LNCaP clone FGC (cell line): ENCODE data around the gene GPANK1.
A peak's percentile ranks its signal among the peaks of the same experiment; 100 is the strongest.

Experiments used
- DNase-seq: peaks from one replicate; pipeline ENCODE4 v3.0.0-alpha.2; 2011; ENCODE audit warnings: low read depth
- H3K4me3 ChIP-seq: 2 replicates; pipeline ENCODE4 v1.5.1; 2011; ENCODE audit warnings: mild to moderate bottlenecking, low read depth, low read length, control low read depth
- TF ChIP-seq, protein P1 (sequence below): IDR thresholded peaks from 2 replicates; pipeline ENCODE4 v1.5.1; 2012; ENCODE audit warnings: mild to moderate bottlenecking; ENCODE audit not compliant: control insufficient read depth, insufficient read depth; ENCODE audit errors: extremely low read depth

The GPANK1 gene

DNA sequence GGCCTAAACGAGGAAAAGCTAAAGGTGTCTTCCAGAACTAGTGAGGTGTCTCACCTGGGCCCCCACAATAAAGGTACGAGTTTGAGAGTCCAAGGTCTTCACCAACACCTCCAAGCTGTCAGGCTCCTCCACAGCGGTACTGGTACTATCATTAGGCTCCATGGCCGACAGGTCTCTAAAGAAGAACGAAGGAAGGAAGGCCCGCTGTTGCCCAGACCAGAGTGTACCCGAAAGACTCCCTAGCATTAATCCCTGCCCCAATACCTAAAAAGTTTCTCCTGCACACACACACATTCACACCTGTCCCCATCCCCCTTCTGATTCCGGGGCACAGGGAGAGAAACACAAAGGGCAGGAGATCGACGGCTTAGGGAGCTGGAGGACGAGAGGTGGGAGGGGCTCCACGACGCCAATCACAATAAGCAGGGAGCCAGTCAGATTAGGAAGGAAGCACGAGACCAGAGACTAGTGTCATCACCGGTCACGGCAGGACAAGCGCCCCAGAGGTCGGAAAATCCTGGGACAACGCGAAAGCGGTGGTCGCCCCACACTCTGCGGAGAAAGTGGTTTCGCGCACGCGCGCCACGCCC, 13.1 kb downstream of the GPANK1 start:
- H3K4me3 ChIP-seq, result peak overlapping the region; percentile 80
- peak; percentile 77 for DNase-seq
- TF ChIP-seq, protein P1, sequence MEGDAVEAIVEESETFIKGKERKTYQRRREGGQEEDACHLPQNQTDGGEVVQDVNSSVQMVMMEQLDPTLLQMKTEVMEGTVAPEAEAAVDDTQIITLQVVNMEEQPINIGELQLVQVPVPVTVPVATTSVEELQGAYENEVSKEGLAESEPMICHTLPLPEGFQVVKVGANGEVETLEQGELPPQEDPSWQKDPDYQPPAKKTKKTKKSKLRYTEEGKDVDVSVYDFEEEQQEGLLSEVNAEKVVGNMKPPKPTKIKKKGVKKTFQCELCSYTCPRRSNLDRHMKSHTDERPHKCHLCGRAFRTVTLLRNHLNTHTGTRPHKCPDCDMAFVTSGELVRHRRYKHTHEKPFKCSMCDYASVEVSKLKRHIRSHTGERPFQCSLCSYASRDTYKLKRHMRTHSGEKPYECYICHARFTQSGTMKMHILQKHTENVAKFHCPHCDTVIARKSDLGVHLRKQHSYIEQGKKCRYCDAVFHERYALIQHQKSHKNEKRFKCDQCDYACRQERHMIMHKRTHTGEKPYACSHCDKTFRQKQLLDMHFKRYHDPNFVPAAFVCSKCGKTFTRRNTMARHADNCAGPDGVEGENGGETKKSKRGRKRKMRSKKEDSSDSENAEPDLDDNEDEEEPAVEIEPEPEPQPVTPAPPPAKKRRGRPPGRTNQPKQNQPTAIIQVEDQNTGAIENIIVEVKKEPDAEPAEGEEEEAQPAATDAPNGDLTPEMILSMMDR, result no peak

DNA sequence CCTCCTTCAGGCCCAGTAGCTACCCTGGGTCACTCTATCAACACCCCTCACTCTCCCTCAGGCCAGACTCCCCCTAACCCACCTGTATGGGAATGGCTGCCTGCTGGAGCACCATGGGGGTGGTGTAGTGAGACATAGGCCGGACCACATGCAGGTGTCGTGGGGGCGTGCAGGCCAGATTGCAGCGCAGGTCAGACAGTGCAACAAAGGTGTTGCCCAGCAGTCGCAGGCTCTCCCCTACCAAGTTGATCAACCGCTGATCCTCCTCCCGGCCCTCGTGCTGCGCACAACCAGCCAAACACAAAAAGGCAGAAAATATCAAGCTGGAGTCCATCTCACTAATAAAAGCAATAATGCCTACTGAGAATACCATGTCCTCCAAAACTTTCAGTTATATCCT, 19.5 kb downstream of the GPANK1 start:
- TF ChIP-seq, protein P1, result no peak
- no peak for DNase-seq

DNA sequence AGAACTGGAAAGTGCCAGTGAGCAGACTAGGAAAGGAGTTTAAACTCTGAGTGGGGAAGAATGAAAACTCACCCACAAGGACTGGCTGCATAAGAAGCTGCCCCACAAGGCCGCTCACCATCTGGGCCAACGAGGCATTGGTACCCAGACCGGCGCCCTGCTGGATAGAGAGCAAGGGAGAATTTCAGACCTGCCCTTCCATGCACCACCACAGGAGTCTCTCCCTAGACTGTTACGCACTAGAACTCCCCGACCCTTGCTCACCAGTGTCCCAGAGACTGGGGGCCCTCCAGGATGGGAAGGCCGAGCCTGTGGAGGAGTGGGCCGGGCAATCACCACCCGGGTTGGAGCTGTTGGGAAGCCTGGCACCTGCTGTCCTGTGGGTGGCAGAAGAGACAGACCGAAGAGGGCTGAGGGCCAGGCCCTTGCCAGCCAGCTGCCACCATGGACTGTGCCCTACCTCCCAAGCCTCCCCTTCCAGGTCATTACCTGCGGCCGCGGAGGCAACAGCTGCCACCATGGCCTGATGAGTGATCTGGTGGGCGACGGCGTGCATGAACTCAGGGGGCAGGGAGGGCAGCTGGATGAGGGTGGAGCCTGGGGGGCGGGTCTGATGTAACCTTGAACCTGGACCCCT, 20.9 kb downstream of the GPANK1 start:
- DNase-seq, result no peak
- TF ChIP-seq, protein P1, result no peak
- H3K4me3 ChIP-seq, result no peak overlapping the region

More for the DNA sequence above, 19.5 kb downstream of the GPANK1 start:
- H3K4me3 ChIP-seq, result no peak overlapping the region

DNA sequence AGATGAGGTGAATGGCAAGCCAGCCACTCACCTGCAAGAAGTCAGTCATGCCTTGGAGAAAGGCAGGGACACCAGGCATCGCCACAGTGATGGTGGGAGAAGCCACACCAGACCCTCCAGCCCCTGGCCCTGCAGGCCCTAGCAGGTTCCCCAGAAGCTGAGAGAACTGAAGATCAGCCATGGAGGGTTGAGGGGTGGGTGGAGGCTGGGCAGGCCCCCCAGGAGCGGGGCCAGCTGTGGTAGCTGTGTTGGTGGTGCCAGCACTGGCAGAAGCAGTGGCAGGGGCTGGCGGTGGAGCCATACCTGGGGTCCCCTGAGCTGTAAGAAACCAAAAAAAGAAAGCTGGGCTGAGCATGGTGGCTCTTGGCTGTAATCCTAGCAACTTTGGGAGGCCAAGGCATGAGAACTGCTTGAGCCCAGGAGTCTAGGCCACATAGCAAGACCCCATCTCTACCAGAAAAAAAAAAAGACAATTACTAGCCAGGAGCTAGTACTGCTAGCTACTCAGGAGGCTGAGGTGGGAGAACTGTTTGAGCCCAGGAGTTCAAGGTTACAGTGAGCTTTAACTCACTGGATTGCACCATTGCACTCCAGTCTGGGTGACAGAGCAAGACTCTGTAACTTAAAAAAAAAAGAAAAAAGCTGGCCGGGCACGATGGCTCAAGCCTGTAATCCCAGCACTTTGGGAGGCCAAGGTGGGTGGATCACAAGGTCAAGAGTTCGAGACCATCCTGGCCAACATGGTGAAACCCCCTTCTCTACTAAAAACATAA, 21.8 kb downstream of the GPANK1 start:
- DNase-seq, result no peak
- TF ChIP-seq, protein P1, result no peak
- H3K4me3 ChIP-seq, result no peak overlapping the region

DNA sequence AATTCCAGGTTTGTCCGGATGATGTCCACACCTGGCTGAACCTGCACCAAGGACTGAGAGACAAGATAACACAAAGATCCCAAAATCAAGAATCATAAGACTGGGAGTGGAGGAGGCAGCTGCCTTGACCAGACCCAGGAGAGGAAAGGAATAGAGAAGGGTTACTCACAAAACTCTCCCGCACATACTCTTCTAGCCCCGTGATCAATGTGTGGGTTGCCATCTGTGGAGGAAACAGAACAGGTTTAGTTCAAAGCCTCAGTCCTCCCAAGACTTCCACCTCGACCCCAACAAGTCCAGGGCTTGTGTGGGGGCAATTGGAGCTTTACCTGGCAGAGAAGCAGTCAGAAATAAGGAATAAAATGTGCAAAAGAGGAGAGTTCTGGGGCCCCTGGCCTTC, 23.4 kb downstream of the GPANK1 start:
- TF ChIP-seq, protein P1, result no peak
- no peak overlapping the region for H3K4me3 ChIP-seq
- DNase-seq, result no peak

DNA sequence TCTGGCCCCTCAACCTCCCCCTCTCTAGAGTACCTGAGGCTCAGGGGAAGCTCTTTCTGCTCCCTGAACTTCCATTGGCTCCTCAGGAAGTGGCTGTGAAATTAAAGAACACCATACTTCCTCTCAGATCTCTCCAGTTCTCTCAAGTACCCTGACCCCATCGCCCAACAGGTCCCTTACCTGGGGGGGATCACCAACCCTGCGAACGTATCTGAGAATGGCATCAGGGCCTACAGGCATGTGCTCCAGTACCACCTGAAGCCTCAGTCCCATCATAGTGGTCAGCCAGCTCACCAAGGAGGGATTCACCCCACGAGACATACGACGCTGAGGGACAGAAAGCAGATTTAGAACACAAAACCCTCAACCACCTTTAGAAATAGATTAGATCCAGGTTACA, 24.2 kb downstream of the GPANK1 start:
- TF ChIP-seq, protein P1, result no peak
- H3K4me3 ChIP-seq, result no peak overlapping the region
- DNase-seq, result no peak
